NCI-H2227 (cell line): ENCODE results near the gene CPEB3.

Experiments
- DNase-seq: peaks from one replicate; lab custom pipeline; 2025; ENCODE audit not compliant: unreplicated experiment; lab: John Stamatoyannopoulos, UW

Gene CPEB3

DNA sequence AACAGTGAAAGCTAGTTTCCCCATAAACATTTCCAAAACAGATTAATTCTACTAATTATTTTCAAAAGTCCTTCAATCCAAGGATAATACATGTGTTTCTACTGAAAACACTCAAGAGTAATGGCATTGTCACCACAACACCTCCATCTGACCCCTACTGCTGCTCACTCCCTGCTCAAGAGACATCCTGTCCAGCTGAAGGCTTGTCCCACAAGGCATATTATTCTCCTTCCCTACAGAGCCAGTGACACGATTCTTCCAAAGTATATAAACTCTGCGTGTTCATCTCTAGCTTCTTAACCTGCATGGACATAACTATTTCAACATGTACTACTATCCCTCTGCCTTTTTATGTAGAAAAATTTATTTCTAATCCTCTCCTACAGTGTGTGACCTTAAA is 182.1 kb downstream of the CPEB3 start:
- DNase-seq: no peak

DNA sequence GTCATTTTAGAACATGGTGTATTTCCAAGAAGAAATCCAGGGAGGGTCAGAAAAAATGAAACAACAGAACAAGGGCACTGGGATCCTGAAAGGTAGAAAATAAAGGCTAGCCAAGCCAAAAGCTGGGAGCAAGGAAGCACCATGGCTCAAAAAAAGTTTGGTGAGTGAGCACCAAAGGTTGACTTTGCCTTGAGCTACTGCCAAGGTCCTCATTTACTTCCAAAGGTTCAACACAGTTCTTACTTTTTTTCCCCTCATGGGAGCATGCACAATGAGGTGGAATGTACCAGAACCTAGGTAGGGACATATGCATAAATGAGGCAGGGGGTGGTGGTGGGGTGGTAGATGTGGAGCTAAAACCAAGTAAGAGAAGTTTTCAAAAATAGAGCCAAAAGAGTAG is 182.8 kb downstream of the CPEB3 start:
- no peak for DNase-seq

DNA sequence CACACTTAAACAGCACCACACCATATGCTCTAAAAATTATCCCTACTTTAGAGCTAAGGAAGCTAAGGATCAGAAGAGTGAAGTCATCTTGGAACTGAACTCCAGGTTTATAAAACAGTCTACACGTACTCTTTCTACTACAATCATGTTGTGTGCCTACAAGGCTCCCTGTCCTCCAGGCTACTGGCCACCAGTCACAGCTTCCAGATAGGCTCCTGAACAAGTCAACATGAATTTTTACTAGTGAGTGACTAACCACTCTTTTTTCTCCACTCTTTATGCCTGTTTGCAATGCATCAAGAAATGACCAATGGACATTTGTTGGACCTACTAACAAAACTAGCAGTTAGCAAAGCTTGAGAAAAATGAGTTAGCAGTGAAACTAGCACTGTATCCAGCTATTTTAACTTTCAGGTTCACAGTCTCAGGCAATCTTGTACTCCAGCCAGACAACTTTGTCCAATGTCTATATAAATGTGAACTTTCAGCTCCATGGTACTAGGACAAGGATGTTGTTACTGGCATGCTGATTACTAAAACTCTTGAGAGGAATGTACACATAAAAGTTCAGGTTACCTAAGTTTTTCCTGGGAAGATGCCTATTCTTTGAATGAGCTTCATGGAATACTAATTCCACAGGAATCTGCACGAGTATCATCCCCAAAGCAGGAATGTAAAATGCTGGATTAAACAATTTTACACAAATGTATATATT is 187.3 kb downstream of the CPEB3 start:
- DNase-seq: no peak

DNA sequence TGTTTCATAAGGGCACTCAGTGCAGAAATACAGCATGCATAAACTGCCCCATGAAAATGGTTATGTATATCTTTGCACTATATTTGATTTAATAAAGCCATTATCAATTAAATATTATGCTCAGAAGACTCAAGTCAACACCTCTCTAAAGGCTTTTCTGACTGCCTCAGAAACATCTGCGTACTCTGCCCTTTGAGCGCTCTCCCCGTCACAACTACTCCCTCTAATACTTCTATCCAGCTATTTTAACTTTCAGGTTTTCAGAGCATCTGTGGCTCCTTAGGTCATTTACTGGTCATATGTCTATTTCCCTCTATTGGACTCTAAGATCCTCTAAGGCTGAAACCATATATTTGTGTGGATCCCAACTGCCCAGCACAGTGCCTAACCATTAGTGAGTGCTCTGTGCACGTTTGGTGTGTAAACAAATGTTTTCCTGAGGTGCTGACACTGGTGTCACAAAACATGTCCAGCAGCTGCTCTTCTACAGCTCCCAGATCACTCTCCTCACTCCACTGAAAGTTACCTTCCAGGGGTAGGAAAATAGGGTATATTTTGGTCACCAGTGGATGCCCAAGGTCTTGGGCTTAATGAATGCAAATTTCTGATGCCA is 188.2 kb downstream of the CPEB3 start:
- DNase-seq: no peak

DNA sequence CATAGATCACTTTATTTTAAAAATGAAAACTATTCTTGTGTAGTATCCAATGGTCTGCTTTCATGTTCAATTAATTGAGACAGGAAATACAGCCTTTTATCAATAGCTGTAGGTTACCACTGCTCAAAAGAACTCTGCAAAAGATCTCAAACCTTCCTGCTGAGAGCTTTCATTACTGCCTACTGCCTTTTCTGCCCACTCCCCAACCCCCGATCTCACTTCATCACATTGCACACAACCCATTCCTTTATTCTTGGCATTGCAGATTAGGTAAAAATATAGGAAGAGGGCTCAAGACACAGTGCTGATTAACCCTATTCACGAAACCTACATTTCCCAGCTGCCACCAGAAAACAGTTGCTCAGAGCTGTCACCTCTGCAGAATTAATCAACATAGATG is 195.9 kb downstream of the CPEB3 start:
- no peak for DNase-seq

DNA sequence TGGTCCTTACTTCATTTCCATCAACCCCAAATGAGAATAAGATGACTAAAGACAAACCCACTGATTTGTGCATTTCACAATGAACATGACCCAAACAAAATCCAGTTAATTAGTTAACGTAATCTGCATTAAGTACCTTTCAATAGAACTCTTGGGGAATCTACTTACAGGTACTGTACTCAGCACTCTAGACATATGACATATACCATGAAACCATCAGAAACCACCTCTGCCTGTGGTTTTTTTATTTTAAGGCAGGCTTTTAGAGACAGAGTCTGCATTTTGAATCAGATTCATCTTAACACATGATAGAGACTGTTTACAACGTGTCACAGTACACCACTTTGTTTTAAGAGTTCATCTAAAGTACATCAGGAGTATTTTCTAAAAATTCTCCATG is 198.9 kb downstream of the CPEB3 start:
- no peak for DNase-seq

DNA sequence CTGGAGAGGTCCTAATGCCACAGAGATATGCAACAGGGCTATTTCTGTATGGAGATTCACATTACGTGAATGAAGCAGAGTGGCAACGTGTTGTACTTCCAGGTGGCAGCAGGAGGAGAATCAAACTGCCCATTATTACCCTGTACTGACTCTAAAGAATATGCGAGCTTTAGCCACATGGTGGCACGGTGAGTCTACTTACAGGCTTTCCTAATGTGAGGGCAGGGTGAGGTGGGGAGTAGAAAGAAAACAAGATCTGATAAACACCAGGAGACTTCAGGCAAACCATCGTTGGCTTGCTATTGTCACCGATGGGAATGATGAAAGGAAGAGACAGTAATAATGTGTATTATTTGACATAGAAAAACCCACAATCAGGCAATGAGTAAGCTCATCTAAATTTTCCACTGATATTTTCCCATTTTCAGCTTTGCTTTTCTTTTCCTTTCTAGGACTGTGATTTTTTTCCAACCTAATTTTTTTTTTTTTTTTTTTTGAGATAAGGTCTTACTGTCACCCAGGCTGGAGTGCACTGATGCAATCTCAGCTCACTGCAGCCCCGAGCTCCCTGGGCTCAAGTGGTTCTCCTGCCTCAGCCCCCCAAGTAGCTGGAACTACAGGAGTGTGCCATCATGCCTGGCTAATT is 203.0 kb downstream of the CPEB3 start:
- peak; percentile 83 for DNase-seq

DNA sequence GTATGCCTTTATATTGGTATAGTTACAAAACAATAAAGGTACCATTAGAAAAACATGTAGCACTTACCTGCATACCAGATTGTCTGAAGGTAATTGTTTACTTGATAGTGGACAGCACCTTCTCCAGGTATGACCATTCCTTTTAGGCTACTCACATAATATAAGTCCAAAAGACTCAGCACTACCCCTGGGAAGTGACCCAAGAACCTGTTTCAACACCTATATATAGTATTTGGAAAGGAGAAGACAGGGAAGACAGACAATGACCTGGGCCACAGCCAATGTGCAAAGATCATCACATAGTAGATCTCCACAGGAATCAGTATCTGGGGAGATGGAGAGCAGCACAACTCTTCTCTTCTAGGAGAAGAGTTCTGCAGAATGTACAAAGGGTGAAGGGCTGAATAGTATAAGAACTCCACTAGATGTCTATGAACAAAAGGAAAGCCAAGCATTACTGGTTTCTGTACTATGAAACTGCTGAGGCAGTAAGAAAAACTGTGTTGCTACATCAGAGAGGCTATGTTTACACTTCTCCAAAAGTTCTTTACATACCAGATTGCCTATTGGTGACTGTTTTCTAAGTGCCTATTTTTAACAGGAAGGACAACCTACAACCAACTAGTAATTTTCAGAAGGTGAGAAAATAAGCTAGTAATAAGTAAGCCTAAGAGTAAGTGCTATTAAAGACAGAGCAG is 208.1 kb downstream of the CPEB3 start:
- no peak for DNase-seq

DNA sequence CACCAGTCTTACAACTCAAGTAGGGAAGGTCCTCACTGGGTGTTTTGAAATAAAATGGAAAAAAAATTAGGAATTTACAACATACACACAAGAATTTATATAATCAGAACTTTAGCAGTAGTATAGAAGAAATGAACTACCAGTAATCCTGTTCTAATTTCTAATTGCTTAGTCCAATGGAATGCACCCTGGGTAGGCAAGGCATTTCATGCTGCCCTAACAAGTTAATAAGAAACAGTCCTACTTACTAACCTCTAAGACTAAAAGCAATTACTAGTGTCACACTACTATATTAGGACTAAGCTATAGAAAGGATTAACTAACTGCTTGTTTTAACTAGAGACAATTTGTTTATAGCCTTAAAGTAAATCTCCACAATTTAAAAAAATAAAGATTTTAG is 209.2 kb downstream of the CPEB3 start:
- no peak for DNase-seq

DNA sequence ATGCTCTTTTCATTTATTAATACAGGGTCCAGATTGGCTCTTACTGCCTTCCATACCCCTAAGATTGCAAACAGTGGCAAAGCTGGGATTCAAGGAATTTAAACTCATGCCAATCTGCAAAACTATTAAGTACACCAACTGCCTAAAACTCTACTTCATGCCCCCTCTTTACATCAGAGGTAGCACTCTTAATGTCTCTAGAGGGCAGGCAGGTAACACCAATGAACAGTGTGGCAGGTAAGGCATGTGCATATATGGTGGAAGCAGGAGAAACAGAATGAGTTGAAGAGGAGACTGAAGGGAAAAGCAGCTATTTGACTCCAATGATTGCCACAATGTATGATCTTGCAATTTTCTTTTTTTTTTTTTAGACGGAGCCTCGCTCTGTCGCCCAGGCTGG is 210.6 kb downstream of the CPEB3 start:
- DNase-seq: no peak

DNA sequence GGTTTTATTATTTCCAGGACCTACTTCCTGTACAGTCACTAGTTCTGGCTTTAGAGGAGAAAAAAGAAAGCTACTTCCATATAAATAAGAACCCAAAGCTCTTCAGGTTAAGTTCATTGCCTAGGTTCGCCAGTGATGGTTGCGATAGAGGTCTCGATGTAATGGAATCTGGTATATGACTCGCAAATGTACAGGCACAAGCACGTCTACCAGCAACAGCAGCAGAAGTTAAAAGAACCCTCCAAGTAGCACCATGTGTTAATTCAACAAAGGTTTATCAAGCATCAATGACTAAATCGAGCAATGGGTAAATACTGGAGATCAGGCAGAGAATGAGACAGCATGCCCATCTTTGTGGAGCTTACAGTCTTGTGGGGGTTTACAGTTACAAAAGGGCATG is 211.9 kb downstream of the CPEB3 start:
- DNase-seq: no peak

DNA sequence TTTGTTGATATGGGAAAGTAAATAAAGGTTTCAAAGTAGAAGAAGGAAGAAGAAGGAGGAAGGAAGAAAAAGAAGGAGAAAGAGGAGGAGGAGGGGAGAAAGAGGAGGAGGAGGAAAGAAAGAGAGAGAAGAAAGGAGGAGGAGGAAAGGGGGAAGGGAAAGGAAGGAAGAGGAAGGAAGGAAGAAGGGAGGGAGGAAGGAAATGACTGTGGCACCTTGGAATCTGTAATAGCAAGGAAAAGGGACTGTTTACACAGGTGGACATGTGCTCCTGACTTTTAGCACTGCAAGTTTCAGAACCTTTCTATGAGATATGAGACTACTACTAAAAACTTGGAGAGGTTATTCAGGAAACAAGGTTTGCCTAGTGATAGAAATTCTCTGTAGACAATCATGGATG is 214.2 kb downstream of the CPEB3 start:
- no peak for DNase-seq

DNA sequence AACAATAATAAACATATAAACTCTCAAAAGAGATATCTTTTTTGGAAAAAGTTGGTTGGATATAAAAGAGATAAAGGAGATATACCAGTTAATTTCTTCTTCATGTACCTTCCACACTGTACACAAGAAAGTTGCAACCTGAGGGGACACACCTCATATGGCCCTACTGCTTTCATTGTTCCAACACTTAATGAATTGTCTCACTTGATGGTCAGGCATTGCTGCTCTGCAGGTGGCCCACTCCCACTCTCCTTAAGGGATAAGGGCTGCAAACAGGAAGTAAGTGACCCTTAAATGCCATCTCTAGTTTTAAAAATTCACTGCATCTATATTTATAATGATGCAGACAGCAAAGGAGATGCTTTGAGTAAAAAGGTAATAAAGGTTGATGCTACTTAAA is 215.0 kb downstream of the CPEB3 start:
- DNase-seq: no peak

DNA sequence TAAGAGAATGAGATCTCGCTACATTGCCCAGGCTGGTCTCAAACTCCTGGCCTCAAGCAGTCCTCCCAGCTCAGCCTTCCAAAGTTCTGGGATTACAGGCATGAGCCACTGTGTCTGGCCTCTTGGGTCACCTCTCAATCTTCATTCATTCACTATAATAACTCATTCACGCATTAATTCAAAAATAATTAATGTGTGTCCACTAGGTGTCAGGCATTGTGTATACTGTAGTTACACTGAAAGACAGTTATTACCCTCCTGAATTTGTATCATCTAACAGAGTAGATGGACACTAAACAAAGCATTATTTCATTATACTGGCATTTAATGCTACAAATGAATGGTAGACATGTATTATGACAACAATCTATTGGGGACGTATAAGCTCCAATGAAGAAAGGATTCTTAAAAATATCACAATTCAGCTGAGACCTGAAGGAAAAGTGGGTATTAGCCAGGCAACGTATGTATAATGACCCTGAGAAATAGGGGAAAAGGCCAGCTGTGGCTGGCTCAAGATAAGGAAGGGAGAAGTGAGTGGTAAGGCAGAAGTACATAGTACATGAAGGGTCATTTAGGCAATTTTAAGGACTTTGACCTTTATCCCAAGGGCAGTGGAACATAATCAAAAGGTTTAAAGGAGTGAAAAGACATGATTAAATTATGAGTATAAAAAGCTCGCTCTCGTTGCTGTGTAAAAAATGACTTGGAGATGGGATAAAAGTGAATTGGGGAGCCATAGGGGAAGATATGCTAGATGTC is 216.6 kb downstream of the CPEB3 start:
- no peak for DNase-seq

DNA sequence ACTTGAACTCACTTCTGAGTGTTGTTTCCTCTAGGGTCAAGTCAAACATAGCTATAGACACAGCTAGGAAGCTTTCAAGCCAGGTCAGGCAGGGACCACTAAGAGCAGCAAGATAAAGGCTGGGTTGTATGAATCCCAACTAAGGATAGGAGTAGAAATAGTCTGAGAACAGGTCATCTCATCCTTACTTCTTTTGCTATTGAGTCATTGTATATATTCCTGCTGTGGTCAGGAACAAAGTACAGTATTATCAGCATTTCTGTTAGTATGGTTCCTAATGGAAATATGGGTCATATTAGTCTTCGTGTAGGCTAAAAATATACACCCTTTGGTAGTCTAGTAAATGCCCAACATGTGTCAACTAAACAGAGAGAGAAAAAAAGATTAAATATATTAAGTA is 222.0 kb downstream of the CPEB3 start:
- no peak for DNase-seq

DNA sequence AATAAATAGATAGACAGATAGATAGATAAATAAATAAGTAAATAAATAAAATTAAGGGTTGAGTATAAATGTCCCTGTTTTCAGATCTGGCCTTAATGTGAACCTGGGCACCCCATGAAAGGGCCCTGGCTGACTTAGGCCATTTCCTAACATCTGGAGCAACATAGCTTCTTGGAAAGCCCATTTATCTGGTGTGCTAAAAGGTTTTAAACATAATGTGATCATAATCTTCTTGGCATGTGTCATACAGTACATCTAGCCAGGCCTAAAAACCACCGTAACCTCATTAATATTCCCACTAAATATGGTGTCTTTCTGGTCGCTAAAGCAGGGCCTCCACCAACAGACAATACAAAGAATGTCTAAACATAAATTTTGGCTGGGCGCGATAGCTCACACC is 224.5 kb downstream of the CPEB3 start:
- no peak for DNase-seq

DNA sequence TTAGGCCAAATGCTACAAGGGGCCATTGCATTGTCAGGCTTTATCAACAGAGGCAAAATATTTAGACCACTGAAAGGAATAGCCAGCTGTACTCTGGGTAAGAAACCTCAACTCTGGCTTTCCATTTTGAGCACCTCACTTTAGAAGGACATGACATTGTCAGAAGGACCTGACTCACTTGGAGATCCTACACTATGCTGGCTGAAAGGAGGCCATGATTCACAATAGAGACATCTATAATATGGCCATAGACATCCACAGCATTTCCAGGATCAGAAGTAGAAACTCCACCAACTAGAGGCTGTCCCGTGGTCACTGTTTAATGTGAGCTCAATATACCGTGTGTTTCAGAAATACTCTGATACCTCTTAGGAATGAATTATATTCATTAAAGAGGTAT is 226.4 kb downstream of the CPEB3 start:
- no peak for DNase-seq

DNA sequence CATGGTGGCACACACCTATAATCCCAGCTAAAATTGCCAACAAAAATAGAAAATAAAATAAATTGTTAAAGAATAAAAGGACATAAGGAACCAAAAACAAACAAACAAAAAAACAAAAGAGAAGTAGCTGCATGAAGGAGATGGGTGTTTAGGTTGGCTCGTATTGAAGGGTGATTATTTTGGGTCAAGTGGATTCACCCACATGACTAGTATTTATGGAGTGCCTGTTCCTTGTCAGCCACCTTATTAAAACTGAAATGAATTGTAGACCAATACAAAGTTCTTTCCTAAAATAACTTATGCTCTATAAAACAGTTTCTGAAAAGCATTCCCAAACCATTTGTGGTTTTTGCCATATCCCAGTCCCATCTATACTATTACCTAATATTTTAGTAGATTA is 228.6 kb downstream of the CPEB3 start:
- no peak for DNase-seq

DNA sequence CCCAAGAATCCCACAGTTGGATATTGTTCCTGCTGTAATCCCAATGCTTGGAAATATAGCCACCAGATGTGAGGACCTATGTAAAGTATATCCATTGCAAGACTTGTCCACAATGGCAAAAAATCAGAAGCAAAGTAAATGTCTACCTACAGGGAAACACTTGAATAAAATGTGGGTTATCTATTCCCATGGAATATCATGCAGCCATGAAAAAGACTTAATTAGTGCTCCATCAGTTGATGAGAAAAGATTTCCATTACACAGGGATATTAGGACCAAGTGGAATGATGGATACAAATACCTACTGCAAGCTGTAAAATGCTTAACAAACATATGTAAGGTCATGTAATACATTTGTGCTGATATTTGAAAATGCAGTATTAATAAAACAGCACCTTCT is 236.1 kb downstream of the CPEB3 start:
- no peak for DNase-seq

DNA sequence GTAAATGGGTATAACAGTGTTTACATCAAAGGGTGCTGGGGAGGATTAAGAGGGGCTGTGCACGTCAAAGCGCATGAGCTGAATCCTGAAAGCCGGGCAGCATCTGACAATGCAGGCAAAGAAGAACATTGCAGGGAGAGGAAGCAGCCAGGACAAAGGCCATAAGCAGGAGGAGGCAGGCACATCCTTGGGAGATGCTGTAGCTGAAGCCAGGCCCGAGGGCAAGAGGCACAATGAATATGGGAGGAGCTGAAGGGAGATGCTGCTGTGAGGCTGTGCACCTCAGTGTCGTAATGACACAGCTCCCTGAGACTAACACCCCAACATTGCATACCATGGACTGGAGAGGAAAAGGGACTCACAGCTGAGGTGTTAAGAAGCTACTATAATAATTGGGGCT is 238.1 kb downstream of the CPEB3 start:
- no peak for DNase-seq

DNA sequence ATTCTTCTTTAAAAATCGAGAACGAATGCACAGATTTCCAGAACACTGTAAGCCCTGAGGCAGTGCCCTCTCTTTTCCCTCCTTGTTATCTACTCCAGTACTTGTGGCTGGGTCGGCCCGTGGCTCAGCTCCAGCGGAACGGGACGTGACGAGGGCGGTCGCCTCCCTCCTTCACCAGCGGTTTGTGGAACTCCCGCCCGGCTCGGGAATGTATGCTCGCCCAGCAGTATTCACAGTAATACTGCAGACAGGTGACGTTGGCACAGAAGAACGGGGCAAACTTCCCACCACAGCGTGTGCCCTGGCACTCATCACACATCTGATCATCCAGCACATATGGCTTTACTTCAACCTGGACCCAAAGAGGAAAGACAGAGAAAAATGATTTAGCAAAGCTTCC is 238.8 kb downstream of the CPEB3 start:
- no peak for DNase-seq
